HEK293T (cell line): Measurements from ENCODE around the gene FER.

ENCODE experiments used
- CTCF ChIA-PET: fragments of 350-600 bp; formaldehyde crosslinking; extraction: SDS; loops from one replicate; lab custom pipeline; 2021; ENCODE audit warnings: antibody characterized with exemption, inconsistent platforms; lab: Yijun Ruan, JAX
- POLR2A ChIA-PET: fragments of 350-600 bp; formaldehyde crosslinking; extraction: SDS; loops from one replicate; lab custom pipeline; 2020; ENCODE audit warnings: antibody characterized with exemption, inconsistent platforms; lab: Yijun Ruan, JAX
- DNase-seq: peaks from one replicate; pipeline ENCODE4 v3.0.0; 2012; ENCODE audit warnings: mixed read lengths; ENCODE audit errors: extremely low spot score
- ARNT ChIP-seq: fragments of 450-650 bp; IDR thresholded peaks from 2 replicates; pipeline ENCODE4 v1.6.1; 2017; ENCODE audit warnings: mild to moderate bottlenecking
- BHLHE40 ChIP-seq: fragments of 450-650 bp; IDR thresholded peaks from 2 replicates; pipeline ENCODE4 v1.6.1; 2016; ENCODE audit warnings: mild to moderate bottlenecking, moderate library complexity, borderline replicate concordance
- CTBP1 ChIP-seq: fragments of 450-650 bp; IDR thresholded peaks from 2 replicates; pipeline ENCODE4 v1.6.1; 2016; ENCODE audit warnings: borderline replicate concordance
- ELF4 ChIP-seq: fragments of 450-650 bp; IDR thresholded peaks from 2 replicates; pipeline ENCODE4 v1.6.1; 2017; ENCODE audit warnings: antibody characterized with exemption
- FOXA1 ChIP-seq: fragments of 450-650 bp; IDR thresholded peaks from 2 replicates; pipeline ENCODE4 v1.6.1; 2016; ENCODE audit warnings: mild to moderate bottlenecking
- FOXK2 ChIP-seq: fragments of 450-650 bp; IDR thresholded peaks from 2 replicates; pipeline ENCODE4 v1.6.1; 2016; ENCODE audit warnings: mild to moderate bottlenecking
- FOXM1 ChIP-seq: fragments of 450-650 bp; IDR thresholded peaks from 2 replicates; pipeline ENCODE4 v1.6.1; 2017; ENCODE audit warnings: mild to moderate bottlenecking, borderline replicate concordance
- HDGF ChIP-seq: fragments of 450-650 bp; IDR thresholded peaks from 2 replicates; pipeline ENCODE4 v1.6.1; 2017; ENCODE audit warnings: antibody characterized with exemption, borderline replicate concordance
- L3MBTL2 ChIP-seq: fragments of 450-650 bp; conservative IDR thresholded peaks from 2 replicates; pipeline ENCODE4 v1.6.1; 2016; ENCODE audit warnings: mild to moderate bottlenecking
- LEF1 ChIP-seq: fragments of 450-650 bp; IDR thresholded peaks from 2 replicates; pipeline ENCODE4 v1.6.1; 2017; ENCODE audit warnings: mild to moderate bottlenecking, borderline replicate concordance
- NFRKB ChIP-seq: fragments of 450-650 bp; IDR thresholded peaks from 2 replicates; pipeline ENCODE4 v1.6.1; 2016; ENCODE audit warnings: mild to moderate bottlenecking, moderate library complexity
- SP1 ChIP-seq: fragments of 450-650 bp; IDR thresholded peaks from 2 replicates; pipeline ENCODE4 v1.6.1; 2017
- SUZ12 ChIP-seq: fragments of 450-650 bp; IDR thresholded peaks from 2 replicates; pipeline ENCODE4 v1.6.1; 2016; ENCODE audit warnings: mild to moderate bottlenecking
- TARDBP ChIP-seq: fragments of 450-650 bp; IDR thresholded peaks from 2 replicates; pipeline ENCODE4 v1.6.1; 2016
- ZNF384 ChIP-seq: fragments of 450-650 bp; IDR thresholded peaks from 2 replicates; pipeline ENCODE4 v1.6.1; 2016
- TF ChIP-seq, protein P1 (sequence below): fragments of 450-650 bp; IDR thresholded peaks from 2 replicates; pipeline ENCODE4 v1.6.1; 2016

The FER gene

GRCh38 chr5:109192027-109192426 is 444.3 kb downstream of the FER start:
- POLR2A ChIA-PET, result no interaction called here
- TF ChIP-seq HDGF, result no peak
- no peak for TF ChIP-seq NFRKB
- no peak for TF ChIP-seq CTBP1
- no peak for TF ChIP-seq TARDBP
- TF ChIP-seq FOXM1, result no peak
- TF ChIP-seq, protein P1, sequence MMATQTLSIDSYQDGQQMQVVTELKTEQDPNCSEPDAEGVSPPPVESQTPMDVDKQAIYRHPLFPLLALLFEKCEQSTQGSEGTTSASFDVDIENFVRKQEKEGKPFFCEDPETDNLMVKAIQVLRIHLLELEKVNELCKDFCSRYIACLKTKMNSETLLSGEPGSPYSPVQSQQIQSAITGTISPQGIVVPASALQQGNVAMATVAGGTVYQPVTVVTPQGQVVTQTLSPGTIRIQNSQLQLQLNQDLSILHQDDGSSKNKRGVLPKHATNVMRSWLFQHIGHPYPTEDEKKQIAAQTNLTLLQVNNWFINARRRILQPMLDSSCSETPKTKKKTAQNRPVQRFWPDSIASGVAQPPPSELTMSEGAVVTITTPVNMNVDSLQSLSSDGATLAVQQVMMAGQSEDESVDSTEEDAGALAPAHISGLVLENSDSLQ, result no peak
- no peak for TF ChIP-seq FOXA1
- no peak for TF ChIP-seq LEF1
- no peak for TF ChIP-seq FOXK2
- no peak for TF ChIP-seq ZNF384
- TF ChIP-seq ARNT, result no peak
- TF ChIP-seq ELF4, result no peak
- no peak for TF ChIP-seq L3MBTL2
- CTCF ChIA-PET, result no interaction called here
- DNase-seq, result no peak

- ChIA-PET CTCF (no interaction called here), POLR2A (no interaction called here)
- no peak for TF ChIP-seq FOXA1
- TF ChIP-seq SUZ12, result no peak
- no peak for TF ChIP-seq FOXK2
- no peak for TF ChIP-seq FOXM1
- TF ChIP-seq HDGF, result no peak
- TF ChIP-seq SP1, result no peak
- TF ChIP-seq ARNT, result no peak
- no peak for TF ChIP-seq ZNF384
- TF ChIP-seq, protein P1, result no peak
- TF ChIP-seq LEF1, result no peak
- no peak for TF ChIP-seq CTBP1
- no peak for TF ChIP-seq L3MBTL2
- no peak for TF ChIP-seq TARDBP
- no peak for TF ChIP-seq NFRKB
- DNase-seq, result no peak
Measured at GRCh38 chr5:109192555-109193281, 445.0 kb downstream of the FER start.

- ChIA-PET CTCF (no interaction called here), POLR2A (no interaction called here)
- TF ChIP-seq LEF1, result no peak
- TF ChIP-seq FOXM1, result no peak
- no peak for TF ChIP-seq CTBP1
- no peak for TF ChIP-seq L3MBTL2
- TF ChIP-seq TARDBP, result no peak
- no peak for TF ChIP-seq FOXA1
- no peak for TF ChIP-seq ZNF384
- no peak for TF ChIP-seq NFRKB
- no peak for TF ChIP-seq ELF4
- TF ChIP-seq BHLHE40, result no peak
- DNase-seq, result no peak
Measured at GRCh38 chr5:109195667-109196066, 448.0 kb downstream of the FER start.

DNA sequence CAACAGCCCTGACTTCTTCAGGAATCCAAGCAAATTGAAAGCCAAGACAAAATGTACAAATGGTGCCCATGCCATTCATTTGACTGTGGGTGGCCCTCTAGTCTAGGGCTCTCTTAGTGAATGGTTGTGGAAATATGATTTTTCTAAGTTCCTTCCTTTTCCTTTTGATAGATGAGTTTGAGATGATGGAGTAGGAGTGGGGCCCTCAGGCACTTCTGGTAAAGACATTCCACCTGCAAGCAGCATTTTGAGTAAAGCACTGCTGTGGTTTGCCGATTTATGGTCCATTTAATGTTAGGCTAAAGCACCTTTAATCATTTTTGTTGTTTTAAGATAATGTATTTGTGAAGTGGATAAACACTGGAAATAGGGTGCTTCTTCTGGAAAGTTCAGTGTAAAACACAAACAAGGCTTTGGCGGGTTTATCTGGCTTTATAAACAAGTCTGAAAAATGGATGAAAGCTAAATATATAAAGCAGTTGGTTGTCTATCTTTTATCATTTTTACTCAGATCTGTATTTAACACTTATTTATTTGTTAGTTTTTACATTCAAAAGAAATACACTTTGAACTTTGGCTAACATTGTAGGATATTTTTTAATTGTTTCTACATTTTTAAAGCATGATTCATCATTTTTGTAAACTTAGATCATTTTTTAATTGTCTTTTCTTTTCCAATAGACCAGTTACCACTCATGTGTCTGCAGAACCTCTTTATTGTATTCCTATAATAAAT is 448.6 kb downstream of the FER start:
- ChIA-PET POLR2A (no interaction called here), CTCF (interaction anchor here (0.6 to 0.7 kb wide), 3 partner anchors 102 to 1056 kb away, joined by 3 to 5 read pairs (median 3); no protein-coding TSS in a partner anchor)
- no peak for DNase-seq
- no peak for TF ChIP-seq ZNF384
- no peak for TF ChIP-seq NFRKB

GRCh38 chr5:109196823-109197160 is 449.1 kb downstream of the FER start:
- DNase-seq, result no peak
- ChIA-PET POLR2A (no interaction called here), CTCF (interaction anchor here (0.6 to 0.7 kb wide), 3 partner anchors 102 to 1057 kb away, joined by 3 to 5 read pairs (median 3); no protein-coding TSS in a partner anchor)
- no peak for TF ChIP-seq FOXA1
- no peak for TF ChIP-seq SP1
- no peak for TF ChIP-seq FOXM1
- no peak for TF ChIP-seq NFRKB
- TF ChIP-seq ELF4, result no peak
- no peak for TF ChIP-seq LEF1
- no peak for TF ChIP-seq CTBP1
- TF ChIP-seq FOXK2, result no peak
- no peak for TF ChIP-seq TARDBP
- no peak for TF ChIP-seq SUZ12
- TF ChIP-seq ZNF384, result no peak
- TF ChIP-seq ARNT, result no peak
- TF ChIP-seq BHLHE40, result no peak
- TF ChIP-seq HDGF, result no peak
- TF ChIP-seq, protein P1, result no peak
- TF ChIP-seq L3MBTL2, result no peak

GRCh38 chr5:109199289-109199688 is 451.6 kb downstream of the FER start:
- ChIA-PET POLR2A (no interaction called here), CTCF (interaction anchor here (0.7 kb wide), 1 partner anchor 92 kb away, joined by 4 read pairs; no protein-coding TSS in a partner anchor)
- TF ChIP-seq LEF1, result no peak
- no peak for TF ChIP-seq NFRKB
- TF ChIP-seq ZNF384, result no peak
- no peak for TF ChIP-seq SP1
- TF ChIP-seq FOXM1, result no peak
- TF ChIP-seq, protein P1, result no peak
- no peak for TF ChIP-seq FOXK2
- DNase-seq, result no peak
